Endodermal cell (in vitro differentiated cells): ENCODE results near the gene IQCK. TPM values are rescaled to one million over a fixed set of nuclear protein-coding genes. Genes with fewer than 3 reads are reported as not detected.

Experiments used
- DNase-seq: peaks from one replicate; pipeline ENCODE4 v3.0.0-alpha.2; 2017
- H3K27ac ChIP-seq: 2 replicates; pipeline ENCODE4 v1.5.1; 2013; ENCODE audit warnings: mild to moderate bottlenecking, low read depth, low read length, moderate library complexity
- H3K27me3 ChIP-seq: 2 replicates; pipeline ENCODE4 v1.6.1; 2013; ENCODE audit warnings: mild to moderate bottlenecking, low read length, moderate library complexity; ENCODE audit not compliant: insufficient read depth, control insufficient read depth, poor library complexity, severe bottlenecking
- H3K36me3 ChIP-seq: 2 replicates; pipeline ENCODE4 v1.7.0; 2013; ENCODE audit warnings: mild to moderate bottlenecking, low read length, moderate library complexity; ENCODE audit not compliant: control insufficient read depth, insufficient read depth
- H3K4me1 ChIP-seq: one replicate; pipeline ENCODE4 v1.7.0; 2013; ENCODE audit warnings: low read length; ENCODE audit not compliant: control insufficient read depth, insufficient read depth
- H3K4me3 ChIP-seq: 2 replicates; pipeline ENCODE4 v1.5.1; 2013; ENCODE audit warnings: mild to moderate bottlenecking, low read length, moderate library complexity
- H3K9ac ChIP-seq: 2 replicates; pipeline ENCODE4 v1.6.1; 2013; ENCODE audit warnings: mild to moderate bottlenecking, low read length, moderate library complexity; ENCODE audit not compliant: poor library complexity, severe bottlenecking; ENCODE audit errors: extremely low read depth
- H3K9me3 ChIP-seq: 2 replicates; pipeline ENCODE4 v1.6.1; 2013; ENCODE audit warnings: mild to moderate bottlenecking, low read length, moderate library complexity; ENCODE audit not compliant: control insufficient read depth
- H3K27ac Mint-ChIP-seq: 2 replicates; pipeline ENCODE4 v1.8.0; 2020; ENCODE audit warnings: mixed read lengths
- H3K27me3 Mint-ChIP-seq: 2 replicates; pipeline ENCODE4 v1.8.0; 2021; ENCODE audit warnings: mild to moderate bottlenecking, mixed read lengths; ENCODE audit not compliant: insufficient read depth
- H3K36me3 Mint-ChIP-seq: 2 replicates; pipeline ENCODE4 v1.8.0; 2020; ENCODE audit warnings: low read depth, mixed read lengths
- H3K4me1 Mint-ChIP-seq: 2 replicates; pipeline ENCODE4 v1.8.0; 2020; ENCODE audit warnings: mixed read lengths
- H3K4me3 Mint-ChIP-seq: 2 replicates; pipeline ENCODE4 v1.8.0; 2020; ENCODE audit warnings: mild to moderate bottlenecking, moderate library complexity, mixed read lengths
- H3K9me3 Mint-ChIP-seq: 2 replicates; pipeline ENCODE4 v1.8.0; 2020; ENCODE audit warnings: mild to moderate bottlenecking, mixed read lengths
- CTCF ChIP-seq: fragments of 200-600 bp; sonication (generic); conservative IDR thresholded peaks from 2 replicates; pipeline ENCODE4 v1.5.0; 2021; ENCODE audit warnings: antibody characterized with exemption, mild to moderate bottlenecking
- WGBS, 2 experiments: methylation state at CpG; one replicate each; pipeline versions ENCODE4 v1.1.5 to v1.1.7; 2013; ENCODE audit warnings: missing lambda C conversion rate in 2 of 2, mixed read lengths in 1 of 2; ENCODE audit not compliant: insufficient coverage in 1 of 2, insufficient read length in 1 of 2; 5-methylcytosine and 5-hydroxymethylcytosine counted together
- total RNA-seq, 2 donors: library from RNA; stranded (reverse); fragmentation: NEBNext Ultra II Directional in 1 of 2; extraction: Animal tissue kit (Norgen Biotek cat#: 25700) in 1 of 2; gene quantifications; 2 replicates in 1 of 2; 3 replicates in 1 of 2; pipeline ENCODE4 v1.2.1, GENCODE V29; 2021

IQCK gene
- total RNA-seq, 2 donors from 2014 or later: 21.1 to 30.1 TPM

DNA sequence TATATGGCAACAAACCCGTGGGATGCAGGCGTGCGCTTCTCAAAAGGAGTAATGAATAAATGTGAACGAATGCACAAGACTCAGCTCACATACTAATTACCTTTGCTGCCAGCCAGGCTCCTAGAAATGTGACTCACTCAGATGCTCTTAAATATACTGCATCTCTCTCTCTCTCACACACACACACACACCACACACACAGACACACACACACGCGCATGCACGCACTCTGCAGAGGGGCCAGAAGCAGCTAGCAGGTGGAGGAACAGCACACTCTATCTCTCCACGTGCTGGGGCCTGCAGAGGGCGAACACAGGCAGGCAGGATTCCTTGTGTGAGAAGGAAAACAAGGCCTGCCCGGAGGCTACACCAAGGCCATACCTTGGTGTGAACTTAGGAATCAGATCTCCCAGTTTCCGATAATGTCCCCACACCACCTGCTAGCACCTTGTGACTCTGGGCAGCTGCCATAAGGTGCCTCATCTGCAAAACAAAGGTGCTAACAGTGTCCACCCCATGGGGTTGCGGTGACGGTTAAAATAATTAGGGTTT lies 161.2 kb downstream of the IQCK start:
- no peaks in the 10 kb centered on the region for H3K27me3 Mint-ChIP-seq
- peak; percentile 42 for TF ChIP-seq CTCF
- H3K4me3 ChIP-seq: no peak overlapping the region
- H3K4me3 Mint-ChIP-seq: no peak overlapping the region
- H3K27me3 ChIP-seq: no peaks in the 10 kb centered on the region
- H3K27ac Mint-ChIP-seq: peak overlapping the region; percentile 91
- H3K4me1 ChIP-seq: peaks cover 12% of the 10 kb centered on the region
- H3K9me3 ChIP-seq: no peaks in the 10 kb centered on the region
- peaks cover 35% of the 10 kb centered on the region for H3K4me1 Mint-ChIP-seq
- no peak overlapping the region for H3K27ac ChIP-seq
- peaks cover 20% of the 10 kb centered on the region for H3K36me3 ChIP-seq
- H3K36me3 Mint-ChIP-seq: peaks cover 26% of the 10 kb centered on the region
- DNase-seq: peak; percentile 79
- WGBS, 2 experiments: 77 to 100% methylated on average over 4 to 13 of the region's 13 CpGs
- no peaks in the 10 kb centered on the region for H3K9me3 Mint-ChIP-seq
- no peak overlapping the region for H3K9ac ChIP-seq

- H3K36me3 Mint-ChIP-seq: peaks cover 24% of the 10 kb centered on the region
- no peak overlapping the region for H3K4me3 Mint-ChIP-seq
Observed at GRCh38 chr16:19881028-19881427, 163.0 kb downstream of the IQCK start.

DNA sequence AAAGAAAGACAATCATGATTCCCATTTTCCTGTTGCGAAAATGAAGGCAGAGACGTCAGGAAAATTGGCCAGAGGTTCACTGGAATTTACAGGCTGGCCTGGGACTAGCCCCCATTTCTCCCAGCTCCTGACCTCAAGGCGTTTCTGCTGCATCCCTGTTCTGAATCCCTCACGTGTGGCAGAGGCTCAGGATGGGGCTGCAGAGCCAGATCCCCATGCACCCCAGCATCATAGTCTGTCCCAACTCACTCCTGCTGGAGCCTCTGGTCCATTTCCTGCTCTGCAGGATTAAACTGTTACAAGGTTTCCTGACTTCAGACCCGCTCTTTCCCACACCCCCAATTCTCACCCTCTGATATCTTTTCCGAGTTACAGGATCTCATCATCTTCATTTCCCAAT lies 163.7 kb downstream of the IQCK start:
- Mint-ChIP-seq H3K36me3 (peaks cover 22% of the 10 kb centered on the region), H3K27ac (peak overlapping the region; percentile 97), H3K9me3 (no peaks in the 10 kb centered on the region), H3K4me1 (peaks cover 25% of the 10 kb centered on the region), H3K27me3 (peaks cover 15% of the 10 kb centered on the region), H3K4me3 (peak overlapping the region; percentile 72)
- no peak for DNase-seq
- peaks cover 14% of the 10 kb centered on the region for H3K36me3 ChIP-seq
- peaks cover 9% of the 10 kb centered on the region for H3K4me1 ChIP-seq
- H3K9ac ChIP-seq: no peak overlapping the region
- H3K27ac ChIP-seq: peak overlapping the region; percentile 55
- H3K9me3 ChIP-seq: no peaks in the 10 kb centered on the region
- WGBS, 2 experiments: 73 to 85% methylated on average over 4 to 5 of the region's 6 CpGs
- TF ChIP-seq CTCF: no peak
- H3K27me3 ChIP-seq: peaks cover 8% of the 10 kb centered on the region
- H3K4me3 ChIP-seq: peak overlapping the region; percentile 86

More at GRCh38 chr16:19881028-19881427, 163.0 kb downstream of the IQCK start:
- H3K9ac ChIP-seq: no peak overlapping the region
- Mint-ChIP-seq H3K27ac (no peak overlapping the region), H3K4me1 (peaks cover 33% of the 10 kb centered on the region), H3K9me3 (no peaks in the 10 kb centered on the region), H3K27me3 (peaks cover 9% of the 10 kb centered on the region)
- DNase-seq: no peak
- TF ChIP-seq CTCF: no peak
- 89 to 95% methylated on average over 3 to 6 of the region's 7 CpGs for WGBS, 2 experiments
- no peak overlapping the region for H3K4me3 ChIP-seq
- no peak overlapping the region for H3K27ac ChIP-seq
- peaks cover 8% of the 10 kb centered on the region for H3K27me3 ChIP-seq
- peaks cover 9% of the 10 kb centered on the region for H3K4me1 ChIP-seq
- no peaks in the 10 kb centered on the region for H3K9me3 ChIP-seq
- H3K36me3 ChIP-seq: peaks cover 20% of the 10 kb centered on the region
